GM12878 (cell line): ENCODE data around the gene SLC12A4. TPM values are rescaled to one million over a fixed set of nuclear protein-coding genes. Genes with fewer than 3 reads are reported as not detected.

Experiments
- ATAC-seq: fragments of 200-7000 bp; cut with Tn5 transposase; 3 replicates; pipeline ENCODE4 v1.9.1; 2020; ENCODE audit warnings: mild to moderate bottlenecking, moderate library complexity
- BruUV-seq: library from RNA; stranded (reverse); fragments of 400-500 nt; replicated peaks from 2 replicates; lab custom pipeline; 2021; lab: Mats Ljungman, UMichigan
- CTCF ChIA-PET: fragments of 300-600 bp; sonication (Branson Sonifier 250); formaldehyde crosslinking; extraction: SDS; loops from one replicate; lab custom pipeline; 2021; ENCODE audit warnings: inconsistent platforms; lab: Yijun Ruan, JAX
- POLR2A ChIA-PET: fragments of 350-600 bp; formaldehyde crosslinking; extraction: SDS; loops from one replicate; lab custom pipeline; 2021; ENCODE audit warnings: inconsistent platforms; lab: Charles Lee
- RAD21 ChIA-PET: fragments of 300-600 bp; sonication (Branson Sonifier 250); formaldehyde crosslinking; loops from one replicate; lab custom pipeline; 2023; ENCODE audit warnings: antibody characterized with exemption; ENCODE audit not compliant: unreplicated experiment; lab: Charles Lee
- SMC1A ChIA-PET: fragments of 300-600 bp; sonication (Branson Sonifier 250); formaldehyde crosslinking; loops from one replicate; lab custom pipeline; 2023; ENCODE audit not compliant: unreplicated experiment, uncharacterized antibody; lab: Charles Lee
- DNase-seq: peaks from one replicate; pipeline ENCODE4 v3.0.0-alpha.2; 2011; ENCODE audit warnings: low read depth, low spot score
- FAIRE-seq: peaks from 3 replicates; lab custom pipeline; 2011; peaks lifted over from hg19 to GRCh38; lab: Jason Lieb, UNC
- H2AFZ ChIP-seq: 2 replicates; pipeline ENCODE4 v1.6.0; 2011; ENCODE audit warnings: low read depth, low read length, control low read depth; ENCODE audit not compliant: control insufficient read depth
- H3K27ac ChIP-seq: 2 replicates; pipeline ENCODE4 v1.5.1; 2011; ENCODE audit warnings: control low read depth; ENCODE audit not compliant: control insufficient read depth, insufficient read depth
- H3K27me3 ChIP-seq, 2 experiments: replicated peaks in 1 of 2; 2 replicates each; pipeline versions ENCODE4 v1.6.0 to v1.6.1; 2011; ENCODE audit warnings: low read length in 1 of 2; ENCODE audit not compliant: control insufficient read depth in 2 of 2, insufficient read depth in 2 of 2
- H3K36me3 ChIP-seq, 2 experiments: 2 replicates each; pipeline ENCODE4 v1.5.1; 2011; ENCODE audit warnings: low read length in 1 of 2; ENCODE audit not compliant: control insufficient read depth in 2 of 2, insufficient read depth in 2 of 2
- H3K4me1 ChIP-seq: 2 replicates; pipeline ENCODE4 v1.6.1; 2011; ENCODE audit warnings: mild to moderate bottlenecking, low read length, moderate library complexity, mixed read lengths; ENCODE audit not compliant: control insufficient read depth, insufficient read depth
- H3K4me2 ChIP-seq: 2 replicates; pipeline ENCODE4 v1.6.0; 2011; ENCODE audit warnings: control low read depth; ENCODE audit not compliant: control insufficient read depth, insufficient read depth
- H3K4me3 ChIP-seq: fragments of 200-600 bp; sonication (generic); 2 replicates; pipeline ENCODE4 v1.5.1; 2016
- H3K79me2 ChIP-seq: 2 replicates; pipeline ENCODE4 v1.6.0; 2011; ENCODE audit warnings: low read length; ENCODE audit not compliant: control insufficient read depth, insufficient read depth
- H3K9ac ChIP-seq: 2 replicates; pipeline ENCODE4 v1.8.0; 2011; ENCODE audit warnings: low read length, control low read depth, mixed read lengths; ENCODE audit not compliant: control insufficient read depth, insufficient read depth
- H3K9me3 ChIP-seq: replicated peaks from 3 replicates; pipeline ENCODE4 v1.5.1; 2011; ENCODE audit warnings: mild to moderate bottlenecking, low read length; ENCODE audit not compliant: control insufficient read depth, insufficient read depth
- H4K20me1 ChIP-seq: 2 replicates; pipeline ENCODE4 v1.6.0; 2011; ENCODE audit not compliant: control insufficient read depth, insufficient read depth
- DPF2 ChIP-seq: fragments of 450-650 bp; IDR thresholded peaks from 2 replicates; pipeline ENCODE4 v1.6.1; 2017; ENCODE audit warnings: mild to moderate bottlenecking
- FOXK2 ChIP-seq: fragments of 450-650 bp; IDR thresholded peaks from 2 replicates; pipeline ENCODE4 v1.6.1; 2017; ENCODE audit warnings: mild to moderate bottlenecking, moderate library complexity
- FOXM1 ChIP-seq: IDR thresholded peaks from 2 replicates; pipeline ENCODE4 v1.6.1; 2012; ENCODE audit warnings: low read depth, mild to moderate bottlenecking, inconsistent platforms, low read length, moderate library complexity
- HCFC1 ChIP-seq: fragments of 150-350 bp; IDR thresholded peaks from 2 replicates; pipeline ENCODE4 v1.6.1; 2014; ENCODE audit warnings: low read length
- HSF1 ChIP-seq: fragments of 150-350 bp; IDR thresholded peaks from 2 replicates; pipeline ENCODE4 v1.6.1; 2014; ENCODE audit warnings: mild to moderate bottlenecking, low read depth, low read length
- IKZF2 ChIP-seq, 2 experiments: fragments of 450-650 bp; IDR thresholded peaks; 2 replicates each; pipeline ENCODE4 v1.6.1; 2017; ENCODE audit warnings: mild to moderate bottlenecking in 2 of 2, moderate library complexity in 2 of 2
- MAX ChIP-seq: IDR thresholded peaks from 2 replicates; pipeline ENCODE4 v1.6.1; 2012; ENCODE audit warnings: low read depth, low read length, improper control_type of control experiment
- POU2F2 ChIP-seq: IDR thresholded peaks from 3 replicates; pipeline ENCODE4 v1.6.1; 2011; ENCODE audit warnings: low read depth, mild to moderate bottlenecking, low read length, borderline replicate concordance
- RBBP5 ChIP-seq: fragments of 200-600 bp; sonication (generic); conservative IDR thresholded peaks from 2 replicates; pipeline ENCODE4 v1.6.1; 2016
- RELB ChIP-seq: fragments of 450-650 bp; IDR thresholded peaks from 2 replicates; pipeline ENCODE4 v1.6.1; 2017; ENCODE audit warnings: low read depth, mild to moderate bottlenecking, moderate library complexity
- SPI1 ChIP-seq: IDR thresholded peaks from 2 replicates; pipeline ENCODE4 v1.6.1; 2011; ENCODE audit warnings: low read depth, mild to moderate bottlenecking, low read length, moderate library complexity, borderline replicate concordance; ENCODE audit not compliant: insufficient read depth
- ZBTB4 ChIP-seq: fragments of 450-650 bp; formaldehyde crosslinking; IDR thresholded peaks from 2 replicates; pipeline ENCODE4 v1.4.0; 2022; ENCODE audit warnings: mild to moderate bottlenecking, moderate library complexity
- WGBS: methylation state at CpG from one replicate; pipeline ENCODE4 v1.1.6; 2016; ENCODE audit warnings: low lambda C conversion rate; ENCODE audit not compliant: insufficient replicate concordance, insufficient coverage; ENCODE audit errors: missing lambda C conversion rate; 5-methylcytosine and 5-hydroxymethylcytosine counted together
- in situ Hi-C: fragments of 300-500 bp; cut with MboI; formaldehyde crosslinking; loops from 9 replicates; pipeline ENCODE4 v1.14.3; 2018; ENCODE audit warnings: mixed read lengths
- intact Hi-C: fragments of 100-400 bp; cut with micrococcal nuclease; formaldehyde crosslinking; loops from one replicate; pipeline ENCODE4 v1.14.2; 2022; ENCODE audit not compliant: unreplicated experiment
- polyA plus RNA-seq, 11 experiments: library from polyadenylated mRNA; depleted of rRNA in 4 of 11; unstranded in 6 of 11; stranded (reverse) in 5 of 11; fragments of >200 nt; fragmentation: Nextera tagmentation in 4 of 11; fragmentation: Illumina TruSeq in 1 of 11; extraction: Ambion mirVana in 4 of 11; extraction: Trizol in 1 of 11; gene quantifications; 1 replicate in 1 of 11; 2 replicates in 10 of 11; pipeline versions ENCODE4 v1.2.1 to v1.2.3, GENCODE V29; 2011 to 2016; ENCODE audit warnings: inconsistent platforms in 2 of 11, missing spikeins in 2 of 11, low read depth in 1 of 11
- total RNA-seq, 4 experiments: library from RNA; depleted of rRNA in 3 of 4; stranded (reverse); fragments of >200 nt in 3 of 4; fragmentation: Illumina TruSeq in 1 of 4; extraction: Trizol in 1 of 4; gene quantifications; 2 replicates each; pipeline versions ENCODE4 v1.2.1 to v1.2.3, GENCODE V29; 2013 to 2021

SLC12A4 gene
- total and polyA plus RNA-seq, 10 of the 15 experiments (the other 5 are each of a cell fraction or from before 2014, with no cell fraction given) = 0.95 to 39.9 (median 14.2) TPM

GRCh38 chr16:67926181-67926750, 42.2 kb downstream of the SLC12A4 start:
- H2AFZ ChIP-seq = no peak overlapping the region
- 29% methylated on average over 13 of the region's 13 CpGs for WGBS
- no peaks in the 10 kb centered on the region for H3K27me3 ChIP-seq
- no peak overlapping the region for H3K4me2 ChIP-seq
- ChIA-PET POLR2A (interaction anchor here (0.9 kb wide), 1 partner anchor 15 kb away, joined by 3 read pairs; no protein-coding TSS in a partner anchor), RAD21 (interaction anchor here (1.0 to 1.1 kb wide), 2 partner anchors 42 to 110 kb away, joined by 3 to 5 read pairs; no protein-coding TSS in a partner anchor), SMC1A (interaction anchor here (0.6 to 1.3 kb wide), 2 partner anchors 9 to 38 kb away, joined by 3 read pairs; no protein-coding TSS in a partner anchor), CTCF (interaction anchor here (0.8 to 2.2 kb wide), 5 partner anchors 9 to 262 kb away, joined by 3 to 11 read pairs (median 5); no protein-coding TSS in a partner anchor)
- no peaks in the 10 kb centered on the region for H3K79me2 ChIP-seq
- ATAC-seq (peak; percentile 24), FAIRE-seq (no peak), DNase-seq (no peak)
- no peak overlapping the region for H3K9ac ChIP-seq
- no peaks in the 10 kb centered on the region; the same call in 1 of the 2 replicates for H3K4me1 ChIP-seq
- intact Hi-C loops (loop anchor here (5.0 to 10.0 kb wide), 2 partner anchors 34 to 401 kb away; partner anchors contain the start of genes PSKH1 and RIPOR1), in situ Hi-C loops (loop anchor here (5.0 kb wide), 2 partner anchors 109 to 249 kb away; no protein-coding TSS in a partner anchor)
- peaks cover 0 to 16% of the 10 kb centered on the region in 2 experiments; a peak in 2 of 4 replicates for H3K36me3 ChIP-seq
- no peak overlapping the region for H3K27ac ChIP-seq
- no peak overlapping the region for H3K4me3 ChIP-seq
- BruUV-seq = no TSS peak
- H3K9me3 ChIP-seq = no peaks in the 10 kb centered on the region
- no peaks in the 10 kb centered on the region for H4K20me1 ChIP-seq
- TF ChIP-seq POU2F2 = no peak
- TF ChIP-seq FOXM1 = no peak
- no peak for TF ChIP-seq SPI1
- no peak for TF ChIP-seq MAX
- no peak for TF ChIP-seq DPF2
- TF ChIP-seq FOXK2 = no peak
- TF ChIP-seq HCFC1 = no peak
- no peak for TF ChIP-seq IKZF2 (IDR thresholded peaks at IDR 0.05)
- TF ChIP-seq RELB = no peak
- no peak for TF ChIP-seq RBBP5
- no peak for TF ChIP-seq ZBTB4 (CRISPR knock-in tag)
- no peak for TF ChIP-seq HSF1
